SK-N-SH (cell line): ENCODE results near the gene QKI. TPM values are rescaled to one million over a fixed set of nuclear protein-coding genes. Genes with fewer than 3 reads are reported as not detected.
A peak's percentile ranks its signal among the peaks of the same experiment; 100 is the strongest.

Experiments used
- CTCF ChIA-PET: fragments of 300-600, 350-600 bp; formaldehyde crosslinking; extraction: SDS; loops from one replicate; lab custom pipeline; 2021; lab: Yijun Ruan, JAX
- POLR2A ChIA-PET: fragments of 350-600 bp; sonication (Branson Sonifier 250); formaldehyde crosslinking; extraction: SDS; loops from one replicate; lab custom pipeline; 2020; ENCODE audit warnings: antibody characterized with exemption, inconsistent platforms; lab: Yijun Ruan, JAX
- DNase-seq: peaks from one replicate; pipeline ENCODE4 v3.0.0; 2012
- H2AFZ ChIP-seq: fragments of 200-600 bp; sonication (generic); 2 replicates; pipeline ENCODE4 v1.8.1; 2016; ENCODE audit warnings: antibody characterized with exemption, mild to moderate bottlenecking, low read depth
- H3F3A ChIP-seq: fragments of 200-600 bp; sonication (generic); replicated peaks from 2 replicates; pipeline ENCODE3; 2016; ENCODE audit warnings: antibody characterized with exemption, mild to moderate bottlenecking; ENCODE audit not compliant: insufficient read depth
- H3K27ac ChIP-seq, 2 experiments: fragments of 200-500 bp in 1 of 2; fragments of 200-600 bp in 1 of 2; sonication (Bioruptor generic) in 1 of 2; sonication (generic), shearing (Covaris generic) in 1 of 2; 2 replicates each; pipeline versions ENCODE4 v1.5.1 to v1.6.1; 2014 to 2016; ENCODE audit warnings: low read depth in 2 of 2, inconsistent platforms in 1 of 2, low read length in 1 of 2, mild to moderate bottlenecking in 1 of 2, mixed read lengths in 1 of 2
- H3K27me3 ChIP-seq: fragments of 200-600 bp; sonication (generic), shearing (Covaris generic); 2 replicates; pipeline ENCODE4 v1.6.1; 2016; ENCODE audit warnings: mixed run types; ENCODE audit not compliant: insufficient read depth
- H3K36me3 ChIP-seq, 2 experiments: fragments of 200-500 bp in 1 of 2; fragments of 200-600 bp in 1 of 2; sonication (Bioruptor generic) in 1 of 2; sonication (generic) in 1 of 2; replicated peaks in 1 of 2; 2 replicates each; pipeline versions ENCODE3 to v1.5.1; 2014 to 2016; ENCODE audit warnings: low read length in 1 of 2, mild to moderate bottlenecking in 1 of 2; ENCODE audit not compliant: insufficient read depth in 2 of 2, control insufficient read depth in 1 of 2
- H3K4me1 ChIP-seq, 2 experiments: fragments of 200-500 bp in 1 of 2; fragments of 200-600 bp in 1 of 2; sonication (Bioruptor generic) in 1 of 2; sonication (generic), shearing (Covaris generic) in 1 of 2; 2 replicates each; pipeline versions ENCODE4 v1.5.1 to v1.6.1; 2014 to 2016; ENCODE audit warnings: low read depth in 1 of 2, low read length in 1 of 2, mixed run types in 1 of 2; ENCODE audit not compliant: insufficient read depth in 2 of 2, control insufficient read depth in 1 of 2
- H3K4me2 ChIP-seq: fragments of 200-600 bp; sonication (generic), shearing (Covaris generic); 2 replicates; pipeline ENCODE4 v1.6.1; 2017; ENCODE audit warnings: mixed run types
- H3K4me3 ChIP-seq, 2 experiments: fragments of 200-500 bp in 1 of 2; fragments of 200-600 bp in 1 of 2; sonication (Bioruptor generic) in 1 of 2; sonication (generic), shearing (Covaris generic) in 1 of 2; 2 replicates each; pipeline versions ENCODE4 v1.5.1 to v1.8.1; 2014 to 2016; ENCODE audit warnings: low read depth in 2 of 2, inconsistent platforms in 1 of 2, low read length in 1 of 2, mild to moderate bottlenecking in 1 of 2, mixed read lengths in 1 of 2, moderate library complexity in 1 of 2
- H3K79me2 ChIP-seq: fragments of 200-600 bp; sonication (generic); 2 replicates; pipeline ENCODE4 v1.8.1; 2017; ENCODE audit warnings: mild to moderate bottlenecking; ENCODE audit not compliant: insufficient read depth
- H3K9ac ChIP-seq: fragments of 200-600 bp; sonication (generic); 2 replicates; pipeline ENCODE4 v1.6.1; 2017; ENCODE audit warnings: mixed run types
- H3K9me2 ChIP-seq: fragments of 200-600 bp; sonication (generic); 2 replicates; pipeline ENCODE4 v1.6.1; 2017; ENCODE audit warnings: mixed run types
- H3K9me3 ChIP-seq: fragments of 200-600 bp; sonication (generic); 2 replicates; pipeline ENCODE4 v1.6.1; 2017; ENCODE audit warnings: mixed run types, mild to moderate bottlenecking, moderate library complexity
- H4K20me1 ChIP-seq: fragments of 200-600 bp; sonication (generic); 2 replicates; pipeline ENCODE4 v1.6.1; 2017; ENCODE audit warnings: mild to moderate bottlenecking, mixed run types; ENCODE audit not compliant: insufficient read depth
- EZH2phosphoT487 ChIP-seq: fragments of 200-600 bp; sonication (generic); IDR thresholded peaks from 2 replicates; pipeline ENCODE4 v1.6.1; 2017; ENCODE audit warnings: low read depth, mixed run types, mild to moderate bottlenecking, antibody characterized with exemption, moderate library complexity, borderline replicate concordance
- FOSL2 ChIP-seq: IDR thresholded peaks from 2 replicates; pipeline ENCODE4 v1.4.0; 2012; ENCODE audit warnings: low read depth, mild to moderate bottlenecking, moderate library complexity, borderline replicate concordance
- GABPA ChIP-seq: IDR thresholded peaks from 2 replicates; pipeline ENCODE4 v1.4.0; 2012; ENCODE audit warnings: low read depth, mild to moderate bottlenecking
- MXI1 ChIP-seq: IDR thresholded peaks from 2 replicates; pipeline ENCODE4 v1.6.1; 2012; ENCODE audit warnings: mild to moderate bottlenecking, low read depth, low read length, improper control_type of control experiment
- POLR2AphosphoS5 ChIP-seq: IDR thresholded peaks from 2 replicates; pipeline ENCODE4 v1.6.1; 2012; ENCODE audit warnings: low read depth, low read length
- RAD21 ChIP-seq: IDR thresholded peaks from 2 replicates; pipeline ENCODE4 v1.6.1; 2012; ENCODE audit warnings: mild to moderate bottlenecking, low read length
- REST ChIP-seq: IDR thresholded peaks from 2 replicates; pipeline ENCODE4 v1.6.1; 2012; ENCODE audit warnings: mild to moderate bottlenecking, low read depth, low read length, moderate library complexity
- RFX5 ChIP-seq: IDR thresholded peaks from 2 replicates; pipeline ENCODE4 v1.6.1; 2012; ENCODE audit warnings: mild to moderate bottlenecking, improper control_type of control experiment, low read length
- RXRA ChIP-seq: IDR thresholded peaks from 2 replicates; pipeline ENCODE4 v1.4.0; 2012; ENCODE audit warnings: low read depth, mild to moderate bottlenecking, borderline replicate concordance
- SIN3A ChIP-seq: IDR thresholded peaks from 2 replicates; pipeline ENCODE4 v1.6.1; 2012; ENCODE audit warnings: low read depth, mild to moderate bottlenecking, low read length, moderate library complexity, borderline replicate concordance
- TCF12 ChIP-seq: IDR thresholded peaks from 2 replicates; pipeline ENCODE4 v1.4.0; 2012
- ZBTB33 ChIP-seq: IDR thresholded peaks from 2 replicates; pipeline ENCODE4 v1.4.0; 2012; ENCODE audit warnings: low read depth, borderline replicate concordance
- WGBS: methylation state at CpG from one replicate; pipeline ENCODE4 v1.1.6; 2017; ENCODE audit warnings: low lambda C conversion rate; 5-methylcytosine and 5-hydroxymethylcytosine counted together
- polyA plus RNA-seq, 3 experiments: library from polyadenylated mRNA; depleted of rRNA; stranded (reverse); fragments of >200 nt; gene quantifications; 2 replicates each; pipeline ENCODE4 v1.2.3, GENCODE V29; 2012

The QKI gene
- polyA plus RNA-seq, 1 of the 3 experiments (the other 2 are of a cell fraction) = 51.1 TPM

GRCh38 chr6:163459536-163459935 lies 45.0 kb downstream of the QKI start:
- Histone ChIP-seq H3K9me2 (no peaks in the 10 kb centered on the region), H3K36me3 (peaks cover 11 to 55% of the 10 kb centered on the region in 2 experiments), H3K27me3 (no peaks in the 10 kb centered on the region), H3K4me3 (no peak overlapping the region), H3K4me2 (no peak overlapping the region), H3K79me2 (peaks cover 100% of the 10 kb centered on the region), H3K27ac (no peak overlapping the region), H3K9me3 (no peaks in the 10 kb centered on the region)
- 87% methylated on average over 2 of the region's 2 CpGs for WGBS
- no peak for DNase-seq
- TF ChIP-seq TCF12 (no peak), REST (no peak)
- TF ChIP-seq, all 33 proteins: peak for 0
- Histone ChIP-seq H2AFZ (no peak overlapping the region), H3F3A (peaks cover 26% of the 10 kb centered on the region), H4K20me1 (peaks cover 69% of the 10 kb centered on the region), H3K4me1 (peaks cover 0 to 9% of the 10 kb centered on the region in 2 experiments; a peak in 2 of 4 replicates), H3K9ac (no peak overlapping the region)
- ChIA-PET CTCF (no interaction called here), POLR2A (no interaction called here)

- peaks cover 62% of the 10 kb centered on the region for H4K20me1 ChIP-seq
- H3F3A ChIP-seq = peaks cover 24% of the 10 kb centered on the region
- CTCF ChIA-PET = interaction anchor here (0.7 kb wide), 1 partner anchor 1874 kb away, joined by 3 read pairs; no protein-coding TSS in a partner anchor
- H3K9ac ChIP-seq = no peak overlapping the region
- 82% methylated on average over 5 of the region's 5 CpGs for WGBS
- POLR2A ChIA-PET = no interaction called here
- no peaks in the 10 kb centered on the region for H3K27me3 ChIP-seq
- no peaks in the 10 kb centered on the region for H3K9me2 ChIP-seq
- H3K79me2 ChIP-seq = peaks cover 100% of the 10 kb centered on the region
- DNase-seq = no peak
- H3K27ac ChIP-seq = no peak overlapping the region
- H3K4me2 ChIP-seq = peak overlapping the region; percentile 8; the same call in 1 of the 2 replicates
- no peak overlapping the region for H2AFZ ChIP-seq
- H3K4me1 ChIP-seq = peaks cover 0 to 9% of the 10 kb centered on the region in 2 experiments; a peak in 2 of 4 replicates
- peaks cover 7 to 51% of the 10 kb centered on the region in 2 experiments for H3K36me3 ChIP-seq
- no peak overlapping the region for H3K4me3 ChIP-seq
- TF ChIP-seq RAD21 = no peak
- TF ChIP-seq EZH2phosphoT487 = no peak
- TF ChIP-seq ZBTB33 = no peak
- no peak for TF ChIP-seq RXRA
- TF ChIP-seq GABPA = no peak
- no peak for TF ChIP-seq POLR2AphosphoS5
- no peak for TF ChIP-seq MXI1
- no peak for TF ChIP-seq FOSL2
- no peak for TF ChIP-seq SIN3A
- TF ChIP-seq RFX5 = no peak
- TF ChIP-seq, all 33 proteins: peak for 0
- H3K9me3 ChIP-seq = no peaks in the 10 kb centered on the region
These were observed 45.8 kb downstream of the QKI start for GRCh38 chr6:163460307-163460782.
